CD4-positive, alpha-beta T cell (primary cell): ENCODE measurements around the gene TMEM45B. TPM values are rescaled to one million over a fixed set of nuclear protein-coding genes. Genes with fewer than 3 reads are reported as not detected.
"Not testable (repeated sequence)": the region's sequence is repeated elsewhere in the genome, so short reads cannot be mapped to it uniquely, and the experiment has no call there.

ENCODE experiments used
- ATAC-seq: fragments of 200-7000 bp; cut with Tn5 transposase; one replicate; pipeline ENCODE4 v1.10.0; 2022; ENCODE audit warnings: mild to moderate bottlenecking; ENCODE audit not compliant: poor library complexity
- CTCF ChIA-PET: fragments of 350-600 bp; sonication (Branson Sonifier 250); formaldehyde crosslinking; loops from one replicate; lab custom pipeline; 2021; ENCODE audit warnings: antibody characterized with exemption, inconsistent platforms; lab: Charles Lee
- POLR2A ChIA-PET: fragments of 350-600 bp; sonication (Branson Sonifier 250); formaldehyde crosslinking; loops from one replicate; lab custom pipeline; 2021; ENCODE audit warnings: antibody characterized with exemption, inconsistent platforms; lab: Charles Lee
- DNase-seq, 14 experiments: peaks; one replicate each; pipeline ENCODE4 v3.0.0-alpha.2; 2013 to 2020; ENCODE audit warnings: mixed read lengths in 2 of 14
- H3K27ac ChIP-seq, 2 donors: one replicate each; pipeline versions ENCODE4 v1.5.1 to v1.7.0; 2013; ENCODE audit warnings: low read length in 2 of 2, low read depth in 1 of 2, mild to moderate bottlenecking in 1 of 2
- H3K27me3 ChIP-seq, 2 experiments: 1 replicate in 1 of 2; 2 replicates in 1 of 2; pipeline versions ENCODE4 v1.6.1 to v1.7.0; 2013; ENCODE audit warnings: low read length in 2 of 2, control low read depth in 1 of 2, mild to moderate bottlenecking in 1 of 2, moderate library complexity in 1 of 2; ENCODE audit not compliant: insufficient read depth in 2 of 2, control insufficient read depth in 1 of 2
- H3K36me3 ChIP-seq: one replicate; pipeline ENCODE4 v1.6.1; 2013; ENCODE audit warnings: low read length, control low read depth; ENCODE audit not compliant: insufficient read depth
- H3K4me1 ChIP-seq: one replicate; pipeline ENCODE4 v1.6.1; 2013; ENCODE audit warnings: low read length, control low read depth; ENCODE audit not compliant: insufficient read depth
- H3K4me3 ChIP-seq: one replicate; pipeline ENCODE4 v1.5.1; 2013; ENCODE audit warnings: mild to moderate bottlenecking, low read length, moderate library complexity
- H3K9me3 ChIP-seq, 2 experiments: 1 replicate in 1 of 2; 2 replicates in 1 of 2; pipeline versions ENCODE4 v1.6.1 to v1.7.0; 2013; ENCODE audit warnings: low read length in 2 of 2, mild to moderate bottlenecking in 2 of 2, control low read depth in 1 of 2, moderate library complexity in 1 of 2; ENCODE audit not compliant: control insufficient read depth in 1 of 2, insufficient read depth in 1 of 2
- H3K27ac Mint-ChIP-seq: one replicate; pipeline ENCODE4 v1.8.0; 2020; ENCODE audit warnings: mixed read lengths
- H3K27me3 Mint-ChIP-seq: one replicate; pipeline ENCODE4 v1.8.0; 2021; ENCODE audit warnings: mixed read lengths
- H3K36me3 Mint-ChIP-seq: one replicate; pipeline ENCODE4 v1.8.0; 2021; ENCODE audit warnings: low read depth, mixed read lengths
- H3K4me1 Mint-ChIP-seq: one replicate; pipeline ENCODE4 v1.8.0; 2021; ENCODE audit warnings: low read depth, mixed read lengths
- H3K4me3 Mint-ChIP-seq: one replicate; pipeline ENCODE4 v1.8.0; 2020; ENCODE audit warnings: mild to moderate bottlenecking, mixed read lengths
- H3K9me3 Mint-ChIP-seq: one replicate; pipeline ENCODE4 v1.8.0; 2020; ENCODE audit warnings: mixed read lengths
- CTCF ChIP-seq: fragments of 200-600 bp; IDR thresholded peaks from one replicate; pipeline ENCODE4 v1.8.0; 2022; ENCODE audit warnings: antibody characterized with exemption, mild to moderate bottlenecking
- intact Hi-C, 2 experiments: fragments of 100-400 bp; cut with DNase I in 1 of 2; cut with micrococcal nuclease in 1 of 2; formaldehyde crosslinking; loops; one replicate each; pipeline versions ENCODE4 v1.15.1 to v1.9.0; 2023 to 2025; cut with DNase I, micrococcal nuclease
- total RNA-seq, 174 experiments: library from RNA in 2 of 174; stranded (reverse) in 2 of 174; gene quantifications; one replicate each; pipeline ENCODE4 v1.2.3 and lab custom pipeline; 2021 to 2026

Gene TMEM45B
- total RNA-seq, 2 experiments from 2014 or later = 1.7 to 1.9 TPM

DNA sequence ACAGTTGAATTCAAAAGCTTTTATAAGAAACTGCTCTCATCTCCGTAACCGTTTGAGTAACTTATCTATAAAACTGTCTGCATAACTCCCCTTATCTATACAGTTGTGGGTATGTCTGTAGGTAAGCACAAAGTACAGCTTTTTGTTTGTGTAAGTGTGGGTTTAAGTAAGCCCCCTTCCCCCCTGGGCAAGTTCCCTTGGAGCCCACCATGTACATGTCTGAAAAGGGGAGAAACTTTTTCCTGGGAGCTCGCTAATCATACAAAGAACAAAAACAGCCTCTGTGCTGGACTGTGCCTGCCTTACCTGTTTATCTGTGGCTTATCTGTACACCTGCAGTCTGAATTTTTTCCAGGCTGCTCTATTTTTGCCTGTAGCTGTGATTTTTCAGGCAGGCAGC, 36.3 kb upstream of the TMEM45B start:
- intact Hi-C loops = no loop called here
- Mint-ChIP-seq H3K27me3 (no peaks in the 10 kb centered on the region), H3K27ac (no peak overlapping the region), H3K36me3 (no peaks in the 10 kb centered on the region), H3K4me3 (no peak overlapping the region), H3K9me3 (no peaks in the 10 kb centered on the region), H3K4me1 (no peaks in the 10 kb centered on the region)
- ATAC-seq (no peak), DNase-seq (no peak)
- Histone ChIP-seq H3K27me3 (no peaks in the 10 kb centered on the region), H3K4me3 (no peak overlapping the region), H3K27ac (no peak overlapping the region), H3K36me3 (no peaks in the 10 kb centered on the region), H3K4me1 (no peaks in the 10 kb centered on the region), H3K9me3 (no peaks in the 10 kb centered on the region)
- ChIA-PET POLR2A (interaction anchor here (1.1 kb wide), 1 partner anchor 74 kb away, joined by 3 read pairs; no protein-coding TSS in a partner anchor), CTCF (interaction anchor here (0.6 kb wide), 1 partner anchor 82 kb away, joined by 3 read pairs; no protein-coding TSS in a partner anchor)
- TF ChIP-seq CTCF = no peak

GRCh38 chr11:129785383-129786111, 30.1 kb upstream of the TMEM45B start:
- DNase-seq = peak in 3 of 14 experiments; percentile 7 to 43 (median 29)

GRCh38 chr11:129786112-129786416, 29.6 kb upstream of the TMEM45B start:
- intact Hi-C loops = loop anchor here (5.0 to 10.0 kb wide), 2 partner anchors 109 to 346 kb away; partner anchors contain the start of gene NFRKB (in 1 of the 2)
- H3K9me3 Mint-ChIP-seq, H3K36me3 Mint-ChIP-seq, H3K4me1 Mint-ChIP-seq, H3K4me3 ChIP-seq, H3K36me3 ChIP-seq, H3K4me1 ChIP-seq, DNase-seq, H3K9me3 ChIP-seq, H3K4me3 Mint-ChIP-seq, H3K27ac Mint-ChIP-seq, H3K27ac ChIP-seq, ATAC-seq, H3K27me3 Mint-ChIP-seq, H3K27me3 ChIP-seq: not testable (repeated sequence)
- CTCF ChIA-PET = interaction anchor here (0.6 to 0.7 kb wide), 2 partner anchors 13 to 30 kb away, joined by 3 read pairs; no protein-coding TSS in a partner anchor
- POLR2A ChIA-PET = interaction anchor here (0.7 to 2.0 kb wide), 5 partner anchors 18 to 87 kb away, joined by 3 to 10 read pairs (median 3); no protein-coding TSS in a partner anchor

More at GRCh38 chr11:129785383-129786111, 30.1 kb upstream of the TMEM45B start:
- no peaks in the 10 kb centered on the region for H3K9me3 ChIP-seq
- no peaks in the 10 kb centered on the region for H3K36me3 Mint-ChIP-seq
- no peaks in the 10 kb centered on the region for H3K36me3 ChIP-seq
- ChIA-PET CTCF (interaction anchor here (0.7 kb wide), 1 partner anchor 14 kb away, joined by 3 read pairs; no protein-coding TSS in a partner anchor), POLR2A (interaction anchor here (0.7 to 2.0 kb wide), 5 partner anchors 18 to 87 kb away, joined by 3 to 10 read pairs (median 3); no protein-coding TSS in a partner anchor)
- no peaks in the 10 kb centered on the region for H3K27me3 Mint-ChIP-seq
- H3K27ac ChIP-seq = no peak overlapping the region
- no peak for ATAC-seq
- peaks cover 8% of the 10 kb centered on the region for H3K4me1 Mint-ChIP-seq
- no peaks in the 10 kb centered on the region for H3K9me3 Mint-ChIP-seq
- peaks cover 4% of the 10 kb centered on the region for H3K4me1 ChIP-seq
- H3K27ac Mint-ChIP-seq = no peak overlapping the region
- intact Hi-C loops = loop anchor here (5.0 to 10.0 kb wide), 2 partner anchors 109 to 347 kb away; partner anchors contain the start of gene NFRKB (in 1 of the 2)
- H3K27me3 ChIP-seq = no peaks in the 10 kb centered on the region
- TF ChIP-seq CTCF = peak; percentile 67
- no peak overlapping the region for H3K4me3 ChIP-seq
- H3K4me3 Mint-ChIP-seq = no peak overlapping the region
